Right ventricle myocardium inferior (tissue), 1 donor: ENCODE data around the gene PLEKHG2. TPM values are rescaled to one million over a fixed set of nuclear protein-coding genes. Genes with fewer than 3 reads are reported as not detected.

Experiments
- ATAC-seq: fragments of 200-7000 bp; cut with Tn5 transposase; one replicate; pipeline ENCODE4 v1.9.1; 2020; ENCODE audit warnings: mild to moderate bottlenecking, moderate library complexity
- DNase-seq: peaks from one replicate; pipeline ENCODE4 v3.0.0; 2021; ENCODE audit errors: missing footprints
- intact Hi-C: fragments of 100-400 bp; cut with DNase I; formaldehyde crosslinking; loops from one replicate; pipeline ENCODE4 v1.11.0; 2022
- microRNA-seq: library from miRNA; unstranded; fragments of <30 nt; microRNA quantifications from one replicate; pipeline ENCODE4 v1.2.0, GENCODE V29; 2020
- total RNA-seq: library from RNA; stranded (reverse); fragmentation: NEBNext Ultra II Directional; extraction: Animal tissue kit (Norgen Biotek cat#: 25700); gene quantifications from one replicate; pipeline ENCODE4 v1.2.1, GENCODE V29; 2021
- donor health status: DM: no; HTN: yes; CAD: no; lungs with severe emphysema.

PLEKHG2 gene
- total RNA-seq, 1 donor from 2014 or later: 10.4 TPM

DNA sequence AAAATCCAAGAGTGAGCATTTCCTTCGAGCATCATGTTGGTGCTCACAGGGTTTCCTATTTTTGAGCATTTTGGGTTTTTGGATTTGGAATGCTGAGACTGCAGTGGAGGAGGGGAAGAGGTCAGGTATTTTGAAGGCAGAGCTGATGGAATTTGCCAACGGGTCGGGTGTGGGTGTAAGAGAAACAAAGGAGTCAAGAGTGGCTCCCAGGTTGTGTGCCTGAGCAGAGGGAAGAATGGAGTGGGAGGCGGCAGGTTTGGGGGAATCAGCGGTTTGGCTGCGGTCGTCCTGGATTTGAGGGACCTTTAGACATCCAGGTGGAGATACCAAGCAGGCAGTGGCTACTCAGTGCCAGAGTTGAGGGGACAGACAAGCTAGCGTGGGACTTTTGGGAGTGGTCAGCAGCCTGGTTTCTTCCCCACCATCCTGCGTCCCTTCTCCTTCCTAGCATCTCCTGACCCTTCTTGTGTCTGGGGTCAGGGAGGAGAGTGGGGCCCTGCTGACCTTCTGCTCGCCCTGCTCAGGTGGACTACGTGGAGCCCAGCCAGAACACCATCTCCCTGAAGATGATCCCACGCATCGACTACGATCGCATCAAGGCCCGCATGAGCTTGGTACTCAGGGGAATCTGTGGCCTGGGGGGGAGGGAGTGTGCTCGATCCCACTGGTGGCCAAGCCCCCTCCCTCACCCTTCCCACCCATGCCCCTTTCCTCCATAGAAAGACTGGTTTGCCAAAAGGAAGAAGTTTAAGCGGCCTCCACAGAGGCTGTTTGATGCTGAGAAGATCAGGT lies 53.7 kb downstream of the PLEKHG2 start:
- DNase-seq: no peak
- intact Hi-C loops: no loop called here
- no peak for ATAC-seq

DNA sequence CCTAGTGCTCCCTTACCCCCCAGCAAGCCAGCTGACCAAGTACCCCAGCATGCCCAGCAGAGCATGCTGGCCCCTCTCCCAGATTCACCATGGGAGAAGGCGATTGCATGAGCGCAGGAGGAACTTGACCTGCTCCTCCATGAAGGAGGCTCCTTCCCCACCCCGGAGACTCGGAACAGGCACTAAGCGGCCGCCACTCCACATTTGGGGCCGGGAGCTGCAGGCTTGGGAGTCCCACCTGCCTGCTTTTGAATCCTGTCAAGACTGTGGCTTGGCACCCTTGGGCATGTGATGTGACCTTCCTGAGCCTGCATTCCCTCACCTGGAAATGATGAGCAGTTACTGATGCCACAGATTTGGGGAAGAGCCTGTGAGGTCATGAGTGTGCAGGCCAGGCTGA lies 55.5 kb downstream of the PLEKHG2 start:
- DNase-seq (no peak), ATAC-seq (no peak)
- intact Hi-C loops: no loop called here

- DNase-seq (no peak), ATAC-seq (no peak)
- intact Hi-C loops: no loop called here
Measured at GRCh38 chr19:39469036-39469435, 56.6 kb downstream of the PLEKHG2 start.

- DNase-seq: no peak
- ATAC-seq: no peak
- intact Hi-C loops: no loop called here
Measured at GRCh38 chr19:39469567-39469966, 57.1 kb downstream of the PLEKHG2 start.

- DNase-seq: no peak
- no peak for ATAC-seq
- intact Hi-C loops: no loop called here
Measured at GRCh38 chr19:39470724-39471339, 58.4 kb downstream of the PLEKHG2 start.

DNA sequence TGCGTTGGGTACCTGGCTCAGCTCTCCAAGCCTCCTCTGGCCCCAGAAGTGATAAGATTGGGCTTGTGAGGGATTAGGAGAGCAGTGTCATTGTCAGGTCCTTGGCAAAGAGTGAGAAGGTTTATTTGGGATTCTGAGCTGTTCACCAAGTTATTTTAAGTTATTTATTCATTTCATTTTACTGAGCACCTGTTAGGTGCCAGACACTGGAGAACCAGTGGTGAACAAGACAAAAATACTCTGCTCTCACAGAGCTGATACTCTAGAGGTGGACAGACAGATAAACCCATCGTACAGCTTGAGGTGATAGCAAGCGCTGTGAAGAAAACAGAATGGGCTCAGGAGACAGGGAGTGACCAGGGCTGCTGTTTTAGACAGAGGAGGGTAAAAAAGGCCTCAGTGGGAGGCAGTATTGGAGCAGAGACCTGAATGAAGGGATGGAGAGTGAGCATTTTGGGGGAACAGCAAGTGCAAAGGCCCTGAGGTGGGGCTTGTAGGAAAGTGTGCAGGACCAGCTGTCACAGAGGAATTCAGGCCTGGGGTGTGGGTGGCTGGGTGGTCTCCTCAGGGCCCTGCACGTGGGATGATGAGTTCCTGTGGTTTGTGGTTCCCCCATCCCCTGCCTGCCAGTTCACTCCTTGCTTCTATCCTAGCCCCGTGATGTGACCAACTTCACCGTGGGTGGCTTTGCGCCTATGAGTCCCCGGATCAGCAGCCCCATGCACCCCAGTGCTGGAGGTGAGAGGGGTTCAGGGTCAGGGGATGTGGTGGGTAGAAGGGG lies 59.5 kb downstream of the PLEKHG2 start:
- no peak for ATAC-seq
- no peak for DNase-seq
- intact Hi-C loops: no loop called here

- intact Hi-C loops: no loop called here
- no peak for ATAC-seq
- no peak for DNase-seq
Measured at GRCh38 chr19:39472746-39473442, 60.4 kb downstream of the PLEKHG2 start.

DNA sequence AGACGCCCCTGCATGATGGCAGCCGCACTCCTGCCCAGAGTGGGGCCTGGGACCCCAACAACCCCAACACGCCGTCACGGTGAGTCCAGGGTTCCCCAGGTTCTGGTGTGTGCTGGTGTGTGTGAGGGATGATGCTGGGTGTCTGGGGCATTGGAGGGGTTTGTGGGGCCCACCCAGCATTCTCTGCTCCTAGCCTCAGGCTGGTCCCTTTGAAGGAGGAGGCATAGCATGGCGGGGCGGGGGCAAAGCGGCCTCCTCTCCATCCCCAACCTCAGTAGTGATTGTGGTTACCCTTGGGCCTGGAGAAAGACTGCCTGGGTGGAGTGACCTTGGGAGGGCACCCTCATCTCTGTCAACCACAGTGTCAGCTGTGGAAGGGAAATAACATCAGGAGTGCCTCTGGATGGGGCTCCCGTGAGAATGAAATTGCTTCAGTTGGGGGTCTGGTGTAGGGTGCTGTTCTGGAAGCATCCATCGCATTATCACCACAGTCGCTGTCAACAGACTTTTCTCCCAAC lies 61.0 kb downstream of the PLEKHG2 start:
- intact Hi-C loops: no loop called here
- ATAC-seq (no peak), DNase-seq (no peak)

DNA sequence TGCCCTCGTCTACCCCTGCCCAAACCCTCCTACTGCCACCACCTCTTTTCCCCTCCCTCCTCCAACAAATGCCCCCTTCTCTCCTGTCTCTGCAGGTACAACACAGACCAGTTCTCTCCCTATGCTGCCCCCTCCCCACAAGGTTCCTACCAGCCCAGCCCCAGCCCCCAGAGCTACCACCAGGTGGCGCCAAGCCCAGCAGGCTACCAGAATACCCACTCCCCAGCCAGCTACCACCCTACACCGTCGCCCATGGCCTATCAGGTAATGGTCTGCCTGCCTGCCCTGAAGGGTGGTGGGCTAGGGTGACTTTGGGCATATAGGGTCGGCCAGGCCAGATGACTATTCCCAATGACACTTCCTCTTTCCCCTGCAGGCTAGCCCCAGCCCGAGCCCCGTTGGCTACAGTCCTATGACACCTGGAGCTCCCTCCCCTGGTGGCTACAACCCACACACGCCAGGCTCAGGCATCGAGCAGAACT lies 61.7 kb downstream of the PLEKHG2 start:
- DNase-seq: peak; percentile 87
- peak; percentile 54 for ATAC-seq
- intact Hi-C loops: loop anchor here (1.0 kb wide), 1 partner anchor 58 kb away; the partner anchor contains the start of gene EID2B

DNA sequence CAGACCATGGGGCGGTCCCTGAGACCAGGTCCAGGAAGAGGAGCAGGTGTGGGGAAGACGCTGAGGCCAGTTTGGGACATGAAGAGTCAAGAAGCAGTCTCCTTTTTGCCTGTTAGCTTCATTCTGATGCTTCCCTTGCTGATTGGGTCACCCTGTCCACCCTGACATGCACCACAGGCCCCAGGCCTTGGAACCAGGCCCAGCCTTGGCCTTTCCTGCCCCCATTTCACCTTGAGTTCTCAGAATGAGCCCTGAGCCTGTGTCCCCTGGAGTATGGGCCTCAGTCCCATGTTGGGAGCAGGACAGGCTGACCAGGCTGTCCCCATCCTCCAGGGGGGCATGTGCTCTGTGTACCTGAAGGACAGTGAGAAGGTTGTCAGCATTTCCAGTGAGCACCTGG lies 63.3 kb downstream of the PLEKHG2 start:
- intact Hi-C loops: no loop called here
- no peak for ATAC-seq
- no peak for DNase-seq

Small RNA genes lying within 50 kb of the gene (microRNA-seq; reads per million reads assigned to microRNA genes)
- not detected for gene MIR4530

Other genes starting within 250 kb of the PLEKHG2 start
- not detected for gene NCCRP1, start 215.7 kb upstream of the PLEKHG2 start, total RNA-seq
- gene SYCN, start 208.4 kb upstream of the PLEKHG2 start, total RNA-seq: not detected
- not detected for gene IFNL3, start 167.7 kb upstream of the PLEKHG2 start, total RNA-seq
- not detected for gene IFNL4, start 163.8 kb upstream of the PLEKHG2 start, total RNA-seq
- not detected for gene IFNL2, start 144.3 kb upstream of the PLEKHG2 start, total RNA-seq
- gene IFNL1, start 116.3 kb upstream of the PLEKHG2 start, total RNA-seq: not detected
- 0.41 TPM for gene LRFN1, start 91.8 kb upstream of the PLEKHG2 start, total RNA-seq
- gene GMFG, start 76.6 kb upstream of the PLEKHG2 start, total RNA-seq: 20.2 TPM
- 40.6 TPM for gene SAMD4B, start 70.2 kb upstream of the PLEKHG2 start, total RNA-seq
- 34.5 TPM for gene PAF1, start 21.6 kb upstream of the PLEKHG2 start, total RNA-seq
- 21.8 TPM for gene MED29, start 21.3 kb upstream of the PLEKHG2 start, total RNA-seq
- gene ZFP36, start 5.8 kb upstream of the PLEKHG2 start, total RNA-seq: 48.7 TPM
- gene RPS16, start 23.3 kb downstream of the PLEKHG2 start, total RNA-seq: 1,258 TPM
- gene SUPT5H, start 32.9 kb downstream of the PLEKHG2 start, total RNA-seq: 80.6 TPM
- gene TIMM50, start 68.2 kb downstream of the PLEKHG2 start, total RNA-seq: 75.9 TPM
- not detected for gene DLL3, start 86.3 kb downstream of the PLEKHG2 start, total RNA-seq
- not detected for gene SELENOV, start 102.5 kb downstream of the PLEKHG2 start, total RNA-seq
- 1.7 TPM for gene EID2B, start 120.2 kb downstream of the PLEKHG2 start, total RNA-seq
- gene EID2, start 127.5 kb downstream of the PLEKHG2 start, total RNA-seq: 10.7 TPM
- gene LGALS13, start 189.9 kb downstream of the PLEKHG2 start, total RNA-seq: not detected
- not detected for gene LGALS16, start 243.2 kb downstream of the PLEKHG2 start, total RNA-seq